Measurements from ENCODE around the gene ARL5A.

The ARL5A gene

GRCh38 chr2:151840216-151841046 lies 12.2 kb upstream of the ARL5A start:
- DNase-seq: no peak

GRCh38 chr2:151837926-151838325 lies 9.7 kb upstream of the ARL5A start:
- DNase-seq: no peak

- DNase-seq: no peak
Measured at GRCh38 chr2:151833984-151834383, 5.8 kb upstream of the ARL5A start.

GRCh38 chr2:151830961-151831360 lies 2.7 kb upstream of the ARL5A start:
- DNase-seq: no peak

- DNase-seq: no peak
Measured at GRCh38 chr2:151828890-151829324, 686 bp upstream of the ARL5A start.

- peak in 1 of 2 experiments; percentile 2 for DNase-seq
Measured at GRCh38 chr2:151827564-151828142, 568 bp downstream of the ARL5A start.

- no peak for DNase-seq
Measured at GRCh38 chr2:151826737-151827157, 1.5 kb downstream of the ARL5A start.

- DNase-seq: no peak
Measured at GRCh38 chr2:151824886-151825285, 3.3 kb downstream of the ARL5A start.

GRCh38 chr2:151823651-151824050 lies 4.6 kb downstream of the ARL5A start:
- DNase-seq: no peak

- DNase-seq: no peak
Measured at GRCh38 chr2:151819920-151820319, 8.3 kb downstream of the ARL5A start.

- DNase-seq: no peak
Measured at GRCh38 chr2:151817929-151818328, 10.3 kb downstream of the ARL5A start.

- no peak for DNase-seq
Measured at GRCh38 chr2:151816843-151817242, 11.4 kb downstream of the ARL5A start.

- DNase-seq: no peak
Measured at GRCh38 chr2:151815821-151816489, 12.3 kb downstream of the ARL5A start.

- no peak for DNase-seq
Measured at GRCh38 chr2:151810489-151810888, 17.7 kb downstream of the ARL5A start.

GRCh38 chr2:151809073-151809383 lies 19.2 kb downstream of the ARL5A start:
- DNase-seq: no peak

- no peak for DNase-seq
Measured at GRCh38 chr2:151808258-151809072, 19.8 kb downstream of the ARL5A start.

GRCh38 chr2:151805961-151806360 lies 22.3 kb downstream of the ARL5A start:
- DNase-seq: no peak

- no peak for DNase-seq
Measured at GRCh38 chr2:151805343-151805742, 22.9 kb downstream of the ARL5A start.

- DNase-seq: no peak
Measured at GRCh38 chr2:151803811-151804210, 24.4 kb downstream of the ARL5A start.

GRCh38 chr2:151802315-151802714 lies 25.9 kb downstream of the ARL5A start:
- no peak for DNase-seq

- no peak for DNase-seq
Measured at GRCh38 chr2:151799886-151800292, 28.3 kb downstream of the ARL5A start.

- no peak for DNase-seq
Measured at GRCh38 chr2:151796774-151797173, 31.4 kb downstream of the ARL5A start.

GRCh38 chr2:151795646-151796240 lies 32.5 kb downstream of the ARL5A start:
- DNase-seq: no peak

Data from stimulated activated CD4-positive, alpha-beta T cell treated with anti-CD3 and anti-CD28 coated beads, Interleukin-4, amount 100 ng/mL, for 4 hours (primary cell).